Measurements from ENCODE around the gene KCNQ4. TPM values are rescaled to one million over a fixed set of nuclear protein-coding genes. Genes with fewer than 3 reads are reported as not detected.
A peak's percentile ranks its signal among the peaks of the same experiment; 100 is the strongest.

KCNQ4 gene
- 0.07 and 0.23 TPM in 2 replicates for total RNA-seq
- polyA plus RNA-seq, result 0.06 TPM in 2 replicates
- polyA plus RNA-seq (2011; cell fraction: cytosol; rRNA removed), result 0.01 TPM in 2 replicates
- polyA plus RNA-seq (2011; cell fraction: nucleus; rRNA removed), result 0.18 and 0.21 TPM in 2 replicates
- polyA plus RNA-seq (2012), result 0.12 and 0.26 TPM in 2 replicates
- polyA minus RNA-seq, result 0.07 TPM in 1 of 2 replicates, not detected in the other
- not detected for polyA minus RNA-seq (2011; cell fraction: cytosol; rRNA and poly(A)+ RNA removed)
- 0.14 and 0.29 TPM in 2 replicates for polyA minus RNA-seq (2011; cell fraction: nucleus; rRNA and poly(A)+ RNA removed)
- percentile 14 among the genes with signal in this experiment for Bru-seq, nascent RNA
- percentile 13 among the genes with signal in this experiment for BruChase-seq, experiment 1, labeled RNA remaining after a 6-hour chase
- percentile 18 among the genes with signal in this experiment for BruChase-seq, experiment 2, labeled RNA remaining after a 2-hour chase
- long read RNA-seq, partial matches to known transcripts, result 0 of 1 reads
- long read RNA-seq, other reads (novel, unspliced or antisense), result 1 of 1 reads

GRCh38 chr1:40783001-40783905 is at the start of gene KCNQ4:
Gene KCNQ4 (plus strand): TSS chr1:40783787. CDS start chr1:40784094, 307 bp downstream.
- ChIA-PET CTCF (interaction anchor here (1.2 to 2.2 kb wide), 2 partner anchors 9 to 14 kb away, joined by 3 to 18 read pairs; no protein-coding TSS in a partner anchor), POLR2A (no interaction called here)
- no peaks in the 10 kb centered on the region for H3K9me3 ChIP-seq (replicated peaks; ENCODE audit: control insufficient read depth, insufficient read depth, low read length)
- no peaks in the 10 kb centered on the region for H3K36me3 ChIP-seq (ENCODE audit: control insufficient read depth in 2 of 2, extremely low read depth in 1 of 2, insufficient read depth in 2 of 2, low read length in 2 of 2)
- intact Hi-C loops (cut with micrococcal nuclease) (no loop called here), dilution Hi-C loops (cut with MboI; ENCODE audit: extremely low pct_ligation_motif_present, low sequenced_read_pairs) (no loop called here)
- H2AFZ ChIP-seq (ENCODE audit: low read depth, low read length), result no peak within 1 kb of the TSS
- H4K20me1 ChIP-seq (replicated peaks; ENCODE audit: control insufficient read depth, extremely low read depth, insufficient read depth, low read length), result no peaks in the 10 kb centered on the region
- no TSS peak for BruUV-seq (replicated peaks)
- H3K79me2 ChIP-seq (ENCODE audit: control insufficient read depth, insufficient read depth, low read length), result no peaks in the 10 kb centered on the region
- FAIRE-seq, result no peak
- H3K9me1 ChIP-seq (replicated peaks; ENCODE audit: control insufficient read depth, extremely low read depth, insufficient read depth, low read length), result no peaks in the 10 kb centered on the region
- H3K9ac ChIP-seq (replicated peaks; ENCODE audit: extremely low read depth, insufficient read depth, low read length), result no peak within 1 kb of the TSS
- H3K27me3 ChIP-seq (ENCODE audit: control insufficient read depth in 2 of 2, insufficient read depth in 2 of 2, low read length in 2 of 2), result peaks cover 13 to 20% of the 10 kb centered on the region in 2 experiments
- TF ChIP-seq MYC (IDR thresholded peaks at IDR 0.05; ENCODE audit: low read depth, low read length) (no peak), JUN (IDR thresholded peaks at IDR 0.05; ENCODE audit: borderline replicate concordance, insufficient read depth, insufficient read length, low read depth) (no peak), CTCF (IDR thresholded peaks at IDR 0.05; ENCODE audit: extremely low read depth in 1 of 2, insufficient read depth in 1 of 2, low read depth in 1 of 2, low read length in 2 of 2) (no peak), EZH2 (IDR thresholded peaks at IDR 0.05; ENCODE audit: borderline replicate concordance, low read depth, low read length, severe bottlenecking) (peak; percentile 79), POLR2AphosphoS5 (IDR thresholded peaks at IDR 0.05; ENCODE audit: insufficient read depth, low read depth, low read length) (no peak), POLR2A (IDR thresholded peaks at IDR 0.05; ENCODE audit: low read depth, low read length) (no peak), GATA2 (IDR thresholded peaks at IDR 0.05; ENCODE audit: insufficient read depth, insufficient read length, low read depth, low read length) (no peak), MAX (IDR thresholded peaks at IDR 0.05; ENCODE audit: insufficient read depth, insufficient read length) (no peak), FOS (IDR thresholded peaks at IDR 0.05; ENCODE audit: borderline replicate concordance, insufficient read depth, low read length) (no peak)
- DNase-seq (ENCODE audit: low read depth, low spot score), result no peak
- H3K27ac ChIP-seq (ENCODE audit: insufficient read depth, low read depth, low read length), result no peak within 1 kb of the TSS
- H3K4me1 ChIP-seq (ENCODE audit: control insufficient read depth, extremely low read depth, insufficient read depth, low read length), result no peaks in the 10 kb centered on the region
- H3K4me2 ChIP-seq (ENCODE audit: insufficient read depth, low read length), result no peak within 1 kb of the TSS
- peak within 1 kb of the TSS in 1 of 3 experiments; percentile 9 for H3K4me3 ChIP-seq (replicated peaks in 1 of 3; ENCODE audit: insufficient read depth in 1 of 3, low read depth in 1 of 3, low read length in 3 of 3)
